Activated effector memory CD4-positive, alpha-beta T cell treated with Interleukin-2 at 50 U/mL for 16 hours (primary cell): ENCODE results near the gene IL36RN.

Experiments
- DNase-seq: peaks from one replicate; pipeline ENCODE4 v3.0.0-alpha.2; 2020

Gene IL36RN

DNA sequence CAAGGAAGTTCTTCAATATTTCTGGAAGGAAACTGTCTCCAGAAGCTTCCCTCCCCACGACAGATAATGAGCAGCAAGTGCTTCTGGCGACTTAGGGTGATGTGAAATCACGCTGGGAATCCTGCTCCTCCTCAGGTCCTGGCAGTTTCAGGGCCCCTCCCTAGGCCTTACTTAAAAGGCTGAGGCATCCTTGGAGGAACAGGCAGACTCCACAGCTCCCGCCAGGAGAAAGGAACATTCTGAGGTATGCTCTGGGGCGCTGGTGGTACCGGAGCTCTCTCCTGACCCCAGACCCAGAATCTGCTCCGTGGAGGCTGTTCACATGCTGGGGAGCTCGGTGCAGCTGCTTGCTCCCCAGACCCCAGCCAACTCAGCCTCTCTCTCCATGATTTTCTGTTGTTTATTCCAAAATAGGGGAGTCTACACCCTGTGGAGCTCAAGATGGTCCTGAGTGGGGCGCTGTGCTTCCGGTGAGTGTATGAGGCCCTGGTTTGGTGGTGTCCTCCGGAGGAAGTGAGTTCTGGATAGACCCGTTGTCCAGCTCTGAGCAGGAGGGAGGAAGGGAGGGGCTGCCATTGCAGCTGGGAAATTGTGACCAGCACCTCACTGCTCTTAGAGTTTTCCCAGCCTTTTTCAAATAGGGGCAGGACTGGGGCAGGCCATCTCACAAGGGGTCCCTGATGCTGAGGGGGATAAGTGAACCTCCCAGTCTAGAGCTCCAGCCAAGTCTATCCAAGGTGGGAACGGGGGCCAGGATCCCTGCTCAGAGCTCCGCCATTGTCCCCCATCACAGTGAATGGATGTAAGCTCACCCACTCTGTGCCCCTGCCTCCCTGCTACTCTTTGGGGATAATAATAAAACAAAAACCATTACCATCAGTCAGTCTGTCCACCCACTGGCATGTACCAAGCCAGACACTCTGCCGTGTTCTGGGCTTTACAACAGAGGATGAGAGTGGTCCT, at the start of gene IL36RN:
Gene IL36RN (plus strand): TSS at position 201 of the 963 bp plus-strand sequence. CDS start 241 bp downstream, at position 442.
- no peak for DNase-seq

DNA sequence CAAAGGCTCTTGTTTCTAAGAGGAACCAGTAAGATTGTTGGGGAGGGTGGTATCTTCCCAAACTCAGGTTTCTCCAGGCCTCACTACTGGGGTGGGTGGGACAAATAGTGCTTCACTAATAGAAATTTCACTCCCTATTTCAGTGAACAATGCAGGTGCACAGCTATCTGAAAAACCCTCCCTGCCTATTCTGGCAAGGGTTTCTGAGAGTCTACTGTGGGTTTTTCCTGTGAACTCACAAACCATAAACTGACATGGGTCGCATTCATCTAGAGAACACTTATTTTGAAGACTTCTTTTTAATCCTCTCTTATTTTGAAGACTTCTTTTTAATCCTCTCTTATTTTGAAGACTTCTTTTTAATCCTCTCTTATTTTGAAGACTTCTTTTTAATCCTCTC, 49.4 kb upstream of the IL36RN start:
- no peak for DNase-seq

DNA sequence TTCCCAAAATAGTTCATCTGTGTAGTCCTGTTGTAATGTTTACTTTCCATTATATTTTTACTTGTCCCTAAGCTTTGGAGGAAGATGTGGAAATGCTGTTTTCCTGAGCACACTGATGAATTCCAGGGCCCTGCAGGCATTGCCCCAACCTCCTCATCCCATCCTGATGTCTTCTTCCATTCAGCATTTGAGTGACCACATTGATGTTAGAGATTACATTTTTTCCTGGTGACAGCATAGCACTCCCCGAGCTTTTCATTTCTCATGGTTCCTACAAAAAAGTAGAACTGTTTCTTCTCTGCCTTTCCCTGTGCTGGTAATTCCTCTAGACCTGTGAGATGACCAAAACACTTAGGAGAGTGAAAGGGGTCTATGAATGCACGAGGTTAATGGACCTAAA, 48.9 kb upstream of the IL36RN start:
- DNase-seq, result no peak

DNA sequence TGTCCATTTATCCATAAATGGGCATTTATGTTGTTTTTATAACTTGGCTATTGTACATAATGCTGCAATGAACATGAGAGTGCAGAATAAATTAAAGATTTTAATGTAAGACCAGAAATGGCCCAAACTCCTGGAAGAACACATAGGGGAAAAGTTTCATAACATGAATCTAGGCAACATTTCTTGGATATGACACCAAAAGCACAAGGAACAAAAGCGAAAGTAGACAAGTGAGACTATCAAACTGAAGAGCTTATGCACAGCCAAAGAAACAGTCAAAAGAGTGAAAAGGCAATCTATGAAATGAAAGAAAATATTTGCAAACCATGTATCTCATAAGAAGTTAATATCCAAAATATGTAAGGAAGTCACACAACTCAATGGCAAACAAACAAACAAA, 47.9 kb upstream of the IL36RN start:
- DNase-seq, result no peak

DNA sequence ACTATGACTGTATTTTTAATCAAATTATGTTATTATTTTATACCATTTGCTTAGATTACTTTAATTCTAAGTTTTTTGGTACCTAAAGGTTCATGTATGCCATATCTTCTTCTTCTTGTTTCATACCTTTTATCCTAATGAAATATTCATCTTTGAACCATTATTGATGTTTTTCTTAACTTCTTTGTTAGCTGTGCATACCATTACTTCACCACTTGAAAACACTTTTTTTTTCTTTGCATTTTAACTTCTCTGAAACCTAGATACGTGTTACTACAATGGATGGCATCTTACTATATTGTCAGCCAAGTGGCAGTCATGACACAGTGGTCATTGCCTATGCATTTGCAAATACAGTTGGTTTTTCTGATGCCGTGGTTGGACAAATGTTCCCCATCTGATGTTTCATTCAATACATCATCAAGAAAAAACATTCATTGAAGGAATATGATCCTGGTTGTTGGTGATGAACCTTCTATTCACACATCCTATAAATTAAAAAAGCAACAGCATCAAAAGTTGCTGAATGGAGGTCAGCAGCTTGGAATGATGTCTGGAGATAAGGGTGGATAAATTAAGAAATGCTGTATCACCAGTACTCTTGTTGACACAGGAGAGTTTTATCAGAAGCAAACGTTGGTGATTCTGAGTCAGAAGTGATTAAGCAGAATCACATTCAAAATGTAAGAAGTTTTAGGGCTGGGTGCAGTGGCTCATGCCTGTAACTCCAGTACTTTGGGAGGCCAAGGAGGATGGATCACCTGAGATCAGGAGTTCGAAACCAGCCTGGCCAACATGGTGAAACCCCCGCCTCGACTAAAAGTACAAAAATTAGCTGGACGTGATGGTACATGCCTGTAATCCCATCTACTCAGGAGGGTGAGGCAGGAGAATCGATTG, 46.3 kb upstream of the IL36RN start:
- no peak for DNase-seq

DNA sequence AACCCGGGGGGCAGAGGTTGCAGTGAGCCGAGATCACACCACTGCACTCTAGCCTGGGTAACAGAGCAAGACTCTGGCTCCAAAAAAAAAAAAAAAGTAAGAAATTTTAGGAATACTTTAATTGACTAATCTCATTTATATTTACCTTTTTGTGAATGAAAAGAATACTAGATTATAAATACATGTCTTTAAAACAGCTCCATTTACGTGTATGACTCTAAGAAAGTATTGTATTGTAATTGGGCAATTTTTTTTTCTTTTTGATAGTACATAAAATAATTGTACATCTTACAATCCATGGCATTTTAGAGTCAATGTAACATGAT, 45.7 kb upstream of the IL36RN start:
- no peak for DNase-seq

DNA sequence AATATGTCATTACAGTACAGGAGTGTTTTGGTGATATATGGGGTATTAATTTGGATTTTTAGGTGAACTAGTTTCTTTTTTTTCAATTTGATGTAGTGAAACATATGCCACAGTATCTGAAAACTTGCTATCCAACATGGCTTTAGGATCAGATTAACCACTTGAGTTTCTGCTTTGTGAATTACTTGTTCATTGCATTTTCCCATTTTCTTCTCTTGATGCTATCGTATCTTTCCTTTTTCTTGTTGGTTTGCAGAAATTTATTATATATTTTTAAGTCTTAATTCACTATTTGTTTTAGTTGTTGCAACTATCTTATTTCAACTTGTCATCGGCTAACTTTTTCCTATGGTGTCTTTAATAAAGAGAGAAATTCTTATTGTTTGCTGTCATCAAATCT, 44.9 kb upstream of the IL36RN start:
- DNase-seq, result no peak

DNA sequence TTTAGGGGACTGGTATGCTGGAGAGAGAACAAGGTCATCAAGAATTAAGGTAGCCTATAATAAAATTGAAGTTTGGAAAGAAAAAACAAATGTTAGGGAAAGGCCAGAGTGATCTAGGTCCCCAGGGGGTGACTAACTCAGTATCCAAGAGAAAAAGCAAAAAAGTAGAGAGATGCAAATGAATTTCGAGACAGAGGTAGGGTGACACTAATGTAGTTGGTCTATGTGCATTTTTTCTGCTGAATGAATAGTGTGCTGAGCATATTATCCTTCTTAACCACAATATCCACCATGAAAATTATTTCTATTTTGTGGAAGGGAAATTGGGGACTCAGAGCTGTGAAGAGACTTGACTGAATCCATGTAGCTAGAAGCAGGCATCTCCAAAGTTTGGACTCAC, 44.0 kb upstream of the IL36RN start:
- no peak for DNase-seq

DNA sequence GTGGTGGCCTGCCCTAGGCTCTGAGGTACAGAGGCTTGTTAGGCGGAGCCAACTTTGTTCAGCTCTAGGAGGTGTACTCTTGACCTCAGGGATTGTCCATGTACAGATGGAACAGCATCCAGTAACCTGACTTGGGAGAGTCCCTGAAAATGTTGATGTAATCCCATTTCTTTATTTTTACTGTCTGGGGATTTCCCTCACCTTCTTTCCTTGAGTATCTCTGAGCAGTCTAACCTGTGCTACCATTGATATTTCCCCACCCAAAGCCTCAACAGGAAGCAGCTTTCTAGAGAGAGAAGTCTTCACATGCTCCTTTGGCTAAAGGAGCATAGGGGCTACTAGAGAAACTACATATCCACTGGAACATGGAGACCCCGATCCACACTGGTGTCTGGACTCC, 43.3 kb upstream of the IL36RN start:
- no peak for DNase-seq

DNA sequence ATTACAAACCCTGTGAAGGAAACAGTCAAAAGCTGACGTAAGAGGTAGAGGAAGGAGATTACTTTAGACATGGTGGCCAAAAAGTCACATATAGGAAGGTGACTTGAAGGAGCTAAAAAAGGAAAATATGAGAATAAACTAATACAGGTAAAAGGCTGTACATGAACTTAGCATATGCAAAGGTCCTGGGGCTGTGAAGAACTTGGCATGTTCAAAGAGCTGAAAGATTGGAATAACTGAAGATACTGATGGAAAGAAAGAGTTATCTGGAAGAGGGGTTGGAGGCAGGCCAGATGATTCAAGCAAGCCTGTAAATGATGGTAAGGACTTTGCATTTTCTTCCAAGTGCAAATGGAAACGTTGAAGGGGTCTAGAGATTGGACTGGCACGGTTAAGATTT, 40.5 kb upstream of the IL36RN start:
- no peak for DNase-seq

DNA sequence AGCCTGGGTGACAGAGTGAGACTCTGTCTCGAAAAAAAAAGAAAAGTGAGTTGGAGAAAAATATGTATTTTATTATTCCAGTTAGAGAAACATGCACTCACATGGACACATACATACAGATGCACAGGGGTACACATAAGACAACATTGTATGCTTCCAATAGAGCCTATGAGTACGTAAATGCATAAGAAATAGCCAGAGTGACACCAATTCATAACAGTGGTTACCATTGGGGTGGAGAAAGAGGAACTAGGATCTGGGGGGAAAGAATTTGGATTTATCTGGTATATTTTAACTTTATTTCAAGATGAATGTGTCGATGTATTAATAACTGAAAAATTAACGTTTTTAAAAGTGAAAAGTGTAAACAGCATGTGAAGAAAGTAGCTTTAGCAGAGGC, 37.7 kb upstream of the IL36RN start:
- no peak for DNase-seq

DNA sequence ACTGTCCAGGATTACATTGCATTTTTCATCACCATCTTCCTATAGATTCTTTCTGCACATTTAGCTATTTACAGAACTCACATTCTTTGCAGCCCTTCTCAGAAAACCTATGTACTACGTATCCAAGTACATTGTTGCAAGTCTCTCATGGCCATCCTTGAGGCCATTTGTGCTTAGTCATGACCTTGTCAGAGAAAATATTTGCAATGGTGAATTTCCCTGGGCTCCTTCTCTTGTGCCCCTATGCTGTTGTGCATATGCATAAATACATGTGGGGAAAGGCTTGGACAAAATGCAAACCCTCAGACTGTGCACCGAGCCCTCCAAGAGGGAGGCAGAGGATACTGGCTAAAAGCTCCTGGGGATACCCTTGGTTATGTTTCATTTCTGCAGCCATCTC, 34.2 kb upstream of the IL36RN start:
- DNase-seq, result no peak

DNA sequence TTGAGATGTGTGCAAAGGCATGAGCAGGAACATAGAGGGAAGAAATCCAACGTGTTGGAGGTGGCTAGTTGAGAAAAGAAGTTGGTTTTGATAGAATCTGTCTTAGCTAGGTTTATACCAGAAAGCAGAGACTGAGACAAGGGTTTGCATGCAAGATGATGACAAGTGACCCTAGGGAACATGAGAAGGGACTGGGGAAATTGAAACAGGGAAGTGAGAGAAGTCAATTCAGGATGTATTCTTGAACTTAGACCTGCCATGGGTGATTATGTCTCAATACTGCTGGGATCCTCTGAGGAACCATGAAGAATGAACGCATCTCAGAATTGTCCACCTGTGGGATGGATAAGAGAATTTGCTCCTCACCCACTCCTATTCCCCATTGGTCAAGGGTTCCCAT, 33.3 kb upstream of the IL36RN start:
- DNase-seq, result no peak

DNA sequence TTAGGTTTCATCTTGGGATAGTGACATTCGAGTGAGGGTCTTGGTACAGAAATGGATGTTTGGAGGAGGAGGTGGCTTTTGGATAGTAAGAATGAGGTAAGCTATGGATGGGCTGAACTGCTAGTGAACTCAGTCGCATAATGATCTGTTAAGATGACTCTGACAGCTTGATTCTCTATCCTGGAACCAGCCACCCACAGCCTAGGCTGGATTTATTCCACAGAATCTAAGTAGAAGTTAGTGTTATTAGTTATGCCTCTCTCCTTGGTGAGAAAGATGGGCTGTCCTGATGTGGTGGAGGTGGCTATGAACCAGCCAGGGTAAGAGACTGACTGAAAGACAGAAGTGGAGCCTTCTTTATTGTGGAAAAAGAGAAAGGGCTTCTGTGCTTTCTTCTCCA, 31.3 kb upstream of the IL36RN start:
- DNase-seq, result no peak

DNA sequence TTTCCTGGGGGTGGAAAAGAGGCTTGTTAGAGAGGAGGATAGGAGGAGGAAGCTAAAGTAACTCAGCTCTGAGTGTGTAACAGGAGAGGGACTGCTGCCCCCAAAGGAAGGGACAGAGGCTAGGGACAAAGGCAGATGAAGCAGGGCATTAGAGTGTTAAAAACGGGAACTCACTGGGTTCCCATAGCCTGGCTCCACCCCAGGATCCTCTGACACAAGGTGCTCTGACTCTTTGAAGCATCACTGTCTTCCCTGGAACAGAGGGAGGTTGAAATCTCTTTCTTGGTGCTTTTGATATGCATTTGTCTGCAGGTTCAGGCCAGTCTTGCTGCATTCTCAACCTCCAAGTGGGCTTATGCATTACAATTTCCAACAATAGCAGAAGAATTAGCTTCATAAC, 30.9 kb upstream of the IL36RN start:
- DNase-seq, result no peak

DNA sequence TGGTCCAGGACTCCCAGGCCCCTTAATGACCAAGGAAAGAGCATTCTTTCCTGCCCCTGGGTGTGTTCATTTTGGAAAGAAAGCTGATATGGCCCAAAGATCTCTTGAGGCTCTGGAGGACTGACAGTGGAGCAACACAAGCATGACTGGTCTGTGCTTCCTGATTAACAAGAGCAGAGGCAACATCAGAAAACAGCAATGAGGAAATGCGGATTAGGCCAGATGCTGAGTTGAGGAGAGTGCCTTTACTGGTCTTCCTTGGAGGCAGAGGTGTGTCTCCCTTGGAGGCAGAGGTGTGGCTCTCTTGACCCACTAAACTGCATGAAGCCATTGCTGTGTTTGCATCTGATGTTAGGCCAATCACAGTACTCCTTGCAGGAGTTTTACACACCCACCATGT, 26.3 kb upstream of the IL36RN start:
- DNase-seq, result no peak

DNA sequence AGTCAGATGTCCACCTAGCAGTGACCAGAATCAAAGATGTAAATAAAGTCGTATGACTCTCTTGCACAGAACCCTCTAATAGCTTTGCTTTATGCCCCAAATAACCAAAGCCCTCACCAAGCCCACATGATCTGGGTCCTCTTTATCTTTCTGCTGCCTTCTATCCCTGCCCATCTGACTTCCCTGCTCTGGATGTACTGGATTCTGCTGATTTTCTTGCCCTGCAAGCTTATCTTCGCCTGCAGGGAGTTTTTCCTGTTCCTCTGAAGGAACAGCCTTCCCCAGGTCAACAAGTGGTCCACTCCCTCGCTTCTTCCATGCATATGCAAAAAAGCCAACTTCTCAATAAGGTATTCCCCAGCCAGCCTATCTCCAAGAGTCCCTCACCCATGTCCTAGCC, 25.0 kb upstream of the IL36RN start:
- no peak for DNase-seq

DNA sequence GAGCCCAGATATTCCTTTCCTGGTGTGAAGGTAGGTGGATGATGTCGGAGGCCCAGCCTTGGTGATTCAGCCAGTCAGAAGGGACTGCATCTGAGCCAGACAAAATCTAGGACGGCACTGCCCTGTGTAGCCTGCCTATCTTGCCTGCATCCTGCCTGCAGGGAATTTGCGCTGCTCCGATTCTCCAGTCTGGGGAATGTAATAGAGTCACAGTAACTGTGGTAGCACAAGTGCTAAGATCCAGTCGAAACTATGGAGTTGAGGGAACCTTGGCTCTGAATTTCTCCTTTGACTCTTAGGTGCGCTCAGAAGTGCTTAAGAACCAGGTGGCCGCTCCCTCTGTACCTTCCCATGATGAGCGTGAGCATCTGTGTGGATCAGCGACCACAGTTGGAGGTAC, 22.2 kb upstream of the IL36RN start:
- no peak for DNase-seq

DNA sequence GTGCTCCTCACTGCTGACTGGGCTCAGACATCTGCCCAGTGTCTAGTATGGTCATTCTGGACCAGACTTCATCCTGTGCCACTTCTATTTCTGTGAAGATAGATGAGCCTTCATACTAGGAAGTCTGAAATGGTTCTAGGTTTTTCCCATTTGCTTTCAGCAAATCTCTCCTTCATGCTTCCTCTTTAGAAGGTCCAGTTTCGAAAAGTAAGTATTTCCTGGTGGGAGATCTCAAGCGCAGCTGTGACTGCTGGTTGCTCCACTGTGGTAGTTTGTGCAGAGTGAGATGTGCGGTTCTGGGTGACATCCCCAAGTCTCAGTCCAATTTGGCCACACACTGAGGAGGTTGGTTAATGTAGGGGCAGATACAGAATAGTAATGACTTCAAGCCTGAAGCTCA, 20.7 kb upstream of the IL36RN start:
- DNase-seq, result no peak

DNA sequence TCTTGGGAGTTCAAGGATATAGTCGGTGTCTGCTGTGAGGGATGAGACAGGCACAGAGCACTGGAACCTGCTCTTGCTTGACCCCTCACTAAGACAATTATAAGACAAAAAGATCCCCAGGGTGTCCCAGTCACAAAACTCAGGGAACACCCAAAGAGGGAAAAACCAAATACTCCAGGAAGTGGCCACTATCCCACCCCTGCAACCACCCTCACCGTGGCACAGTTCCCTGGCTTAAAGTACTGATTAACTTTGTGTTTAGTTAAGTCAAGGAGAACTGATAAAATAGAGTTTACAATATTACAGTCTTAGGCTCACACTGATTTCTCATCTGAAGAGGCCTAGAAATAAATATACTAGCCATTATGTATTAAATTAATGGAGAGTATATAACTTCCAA, 19.8 kb upstream of the IL36RN start:
- DNase-seq, result no peak

DNA sequence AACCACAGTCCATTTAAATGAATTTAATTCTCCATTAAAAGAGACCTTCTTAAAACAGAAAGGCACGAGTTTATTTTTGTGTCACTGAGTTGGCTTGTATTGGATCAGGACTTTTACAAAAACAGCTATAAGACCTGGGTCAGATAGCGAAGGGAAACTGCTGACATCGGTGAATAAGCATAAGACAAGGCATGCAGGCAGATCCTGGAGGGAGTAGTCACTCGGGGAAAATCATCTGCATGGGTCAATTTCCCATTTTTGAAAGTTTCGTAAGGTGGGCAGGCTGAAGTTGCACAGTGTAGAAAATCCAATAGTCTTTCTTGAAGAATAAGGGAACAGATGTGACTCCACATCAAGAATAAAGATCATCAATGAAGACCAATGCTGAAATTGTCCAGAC, 19.3 kb upstream of the IL36RN start:
- DNase-seq, result no peak

DNA sequence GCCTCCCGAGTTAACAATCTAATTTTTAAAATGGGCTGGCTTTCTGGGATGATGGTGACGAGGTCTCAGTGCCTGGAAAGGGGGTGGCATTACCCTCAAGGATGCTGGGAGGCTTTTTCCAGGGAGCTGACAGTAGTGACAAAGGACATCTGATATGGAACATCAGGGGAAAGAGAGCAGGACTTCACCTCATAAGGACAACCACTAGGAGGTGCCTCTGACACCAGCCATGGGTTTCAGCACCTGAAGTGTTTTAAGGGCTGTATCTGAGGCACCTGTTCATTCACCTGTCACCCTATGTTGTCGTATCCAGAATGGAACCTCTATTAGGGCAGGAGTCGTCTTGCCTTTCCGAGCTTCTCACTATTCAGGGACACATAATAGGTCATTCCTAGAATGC, 17.1 kb upstream of the IL36RN start:
- no peak for DNase-seq

DNA sequence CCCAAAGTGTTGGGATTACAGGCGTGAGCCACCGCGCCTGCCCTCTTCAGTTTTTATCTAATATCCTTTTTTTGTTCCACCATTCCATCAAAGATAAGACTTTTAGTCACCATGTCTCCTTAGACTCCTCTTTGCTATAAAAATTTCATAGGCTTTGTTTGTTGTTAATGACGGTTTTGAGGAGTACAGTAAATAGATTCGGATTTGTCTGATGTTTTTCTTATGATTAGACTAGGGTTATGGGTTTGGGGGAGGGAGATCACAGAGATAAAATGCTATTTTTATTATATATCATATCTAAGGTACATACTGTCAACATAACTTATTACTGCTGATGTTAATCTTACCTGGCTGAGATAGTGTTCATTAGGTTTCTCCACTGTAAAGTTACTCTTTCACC, 12.5 kb upstream of the IL36RN start:
- no peak for DNase-seq
